Vagina (tissue), 2 donors: Measurements from ENCODE around the gene ZNF490.
"Not testable (repeated sequence)": the region's sequence is repeated elsewhere in the genome, so short reads cannot be mapped to it uniquely, and the experiment has no call there.

ENCODE experiments used
- POLR2A ChIP-seq, 2 donors: fragments of 450-650 bp; IDR thresholded peaks; one replicate each; pipeline ENCODE4 v1.6.1; 2017; ENCODE audit warnings: antibody characterized with exemption in 2 of 2, mild to moderate bottlenecking in 2 of 2, moderate library complexity in 2 of 2
- POLR2AphosphoS5 ChIP-seq, 2 donors: sonication (generic); formaldehyde crosslinking; IDR thresholded peaks; one replicate each; pipeline ENCODE4 v1.9.0; 2017; ENCODE audit warnings: antibody characterized with exemption in 2 of 2, mild to moderate bottlenecking in 2 of 2, low read depth in 1 of 2; ENCODE audit not compliant: insufficient read depth in 1 of 2
- TF ChIP-seq, protein P1 (sequence below), 3 experiments: fragments of 450-650 bp in 2 of 3; fragments of 200-600 bp in 1 of 3; sonication (generic) in 1 of 3; IDR thresholded peaks; one replicate each; pipeline ENCODE4 v1.5.1; 2017 to 2019; ENCODE audit warnings: antibody characterized with exemption in 3 of 3, mild to moderate bottlenecking in 2 of 3, moderate library complexity in 2 of 3

DNA sequence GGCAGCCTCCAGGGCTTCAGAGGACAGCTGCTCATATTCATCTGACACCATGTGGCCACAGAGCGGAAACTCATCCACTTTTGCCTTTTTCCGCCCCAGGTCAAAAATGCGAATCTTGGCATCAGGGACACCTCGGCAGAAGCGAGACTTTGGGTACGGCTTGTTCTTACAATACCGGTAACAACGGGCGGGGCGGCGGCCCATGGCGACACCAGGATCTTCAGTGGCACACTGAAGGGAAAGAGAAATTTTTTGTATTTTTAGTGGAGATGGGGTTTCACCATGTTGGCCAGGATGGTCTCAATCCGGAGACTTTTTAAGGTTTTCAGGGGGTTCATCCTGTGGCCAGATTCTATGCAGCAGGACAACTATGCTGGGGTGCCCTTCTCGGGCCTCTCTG is 33.1 kb upstream of the ZNF490 start:
- TF ChIP-seq POLR2AphosphoS5 (IDR thresholded peaks at IDR 0.05; ENCODE audit: insufficient read depth in 1 of 2, low read depth in 1 of 2); POLR2A (IDR thresholded peaks at IDR 0.05): not testable (repeated sequence)
- TF ChIP-seq, protein P1, sequence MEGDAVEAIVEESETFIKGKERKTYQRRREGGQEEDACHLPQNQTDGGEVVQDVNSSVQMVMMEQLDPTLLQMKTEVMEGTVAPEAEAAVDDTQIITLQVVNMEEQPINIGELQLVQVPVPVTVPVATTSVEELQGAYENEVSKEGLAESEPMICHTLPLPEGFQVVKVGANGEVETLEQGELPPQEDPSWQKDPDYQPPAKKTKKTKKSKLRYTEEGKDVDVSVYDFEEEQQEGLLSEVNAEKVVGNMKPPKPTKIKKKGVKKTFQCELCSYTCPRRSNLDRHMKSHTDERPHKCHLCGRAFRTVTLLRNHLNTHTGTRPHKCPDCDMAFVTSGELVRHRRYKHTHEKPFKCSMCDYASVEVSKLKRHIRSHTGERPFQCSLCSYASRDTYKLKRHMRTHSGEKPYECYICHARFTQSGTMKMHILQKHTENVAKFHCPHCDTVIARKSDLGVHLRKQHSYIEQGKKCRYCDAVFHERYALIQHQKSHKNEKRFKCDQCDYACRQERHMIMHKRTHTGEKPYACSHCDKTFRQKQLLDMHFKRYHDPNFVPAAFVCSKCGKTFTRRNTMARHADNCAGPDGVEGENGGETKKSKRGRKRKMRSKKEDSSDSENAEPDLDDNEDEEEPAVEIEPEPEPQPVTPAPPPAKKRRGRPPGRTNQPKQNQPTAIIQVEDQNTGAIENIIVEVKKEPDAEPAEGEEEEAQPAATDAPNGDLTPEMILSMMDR (IDR thresholded peaks at IDR 0.05): not testable (repeated sequence)
